GM21447 (cell line): ENCODE data around the gene PRKN.

Experiments used
- ATAC-seq: cut with Tn5 transposase; IDR thresholded peaks from one replicate; pipeline ENCODE4 v1.9.1; 2021; ENCODE audit not compliant: unreplicated experiment

PRKN gene

DNA sequence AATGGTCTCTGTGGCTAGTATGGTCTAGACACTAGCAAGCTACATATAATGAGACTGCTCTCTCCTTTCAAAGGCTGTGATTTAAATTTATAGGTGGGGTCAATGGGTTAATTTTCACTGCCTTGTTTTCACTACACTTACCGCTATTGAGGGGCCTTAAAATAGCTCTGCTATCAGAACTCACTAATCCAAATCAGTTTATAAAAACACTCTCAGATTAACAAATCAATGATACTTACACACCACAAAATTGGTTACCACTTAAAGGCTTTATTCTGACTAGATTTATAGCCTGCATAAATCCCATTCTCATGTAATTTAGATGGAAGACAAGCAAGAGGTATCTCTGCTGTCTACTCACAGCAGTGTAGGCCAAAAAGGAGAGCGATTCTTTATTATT is 1140.7 kb downstream of the PRKN start:
- no peak for ATAC-seq

- no peak for ATAC-seq
These were observed 1142.8 kb downstream of the PRKN start for GRCh38 chr6:161584621-161585340.

DNA sequence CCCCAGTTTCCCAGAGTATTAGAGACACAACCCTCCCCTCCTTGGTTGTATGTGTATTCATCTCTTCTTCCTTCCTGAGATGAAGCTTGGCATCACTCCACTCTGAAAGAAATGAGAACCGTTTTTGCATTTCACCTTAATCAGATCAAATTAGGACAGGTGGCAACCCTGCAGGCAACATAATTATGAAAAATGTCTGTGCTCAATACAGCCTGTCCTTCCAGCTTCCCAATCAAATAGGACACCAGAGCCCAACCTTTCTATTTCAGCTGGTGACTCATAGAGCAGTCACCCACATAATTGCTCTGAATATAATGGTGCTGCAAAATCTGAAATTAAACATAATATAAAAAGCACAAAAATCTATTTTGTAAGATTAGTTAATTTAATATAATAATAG is 1143.5 kb downstream of the PRKN start:
- no peak for ATAC-seq

DNA sequence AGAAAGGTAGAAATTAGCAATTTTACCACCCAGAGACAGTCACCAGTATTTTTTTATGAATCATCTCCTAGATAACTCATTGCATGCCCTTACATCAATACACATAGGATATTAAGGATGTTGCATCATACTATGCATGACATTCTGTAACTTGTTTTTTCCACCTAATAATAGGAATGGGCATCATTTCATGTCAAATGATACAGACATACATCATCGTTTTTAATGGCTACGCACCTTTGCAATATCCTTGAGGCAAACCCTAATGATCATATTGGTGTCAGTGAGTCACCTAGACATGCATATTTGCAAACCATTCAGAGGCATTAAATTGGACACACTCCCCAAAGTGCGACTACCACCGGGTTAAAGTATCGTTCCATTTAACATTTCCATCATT is 1144.0 kb downstream of the PRKN start:
- ATAC-seq: no peak

DNA sequence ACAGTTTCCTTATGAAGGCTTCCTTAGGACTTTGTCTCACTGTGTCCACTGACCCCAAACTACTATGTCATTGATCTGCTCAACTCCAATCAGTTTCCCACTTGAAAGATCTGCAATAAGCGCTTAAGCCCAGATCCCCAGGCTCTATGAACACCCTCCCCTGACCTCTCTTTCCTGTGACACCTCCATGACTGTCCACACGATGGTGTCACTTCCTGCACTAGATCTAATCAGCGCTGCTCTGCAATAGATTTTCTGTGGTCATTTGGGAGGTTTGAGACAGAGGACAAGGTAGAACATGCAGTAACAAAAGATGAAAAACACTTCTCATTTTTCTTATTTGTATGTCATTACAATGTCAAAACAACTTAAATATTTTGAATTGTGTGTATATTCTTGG is 1149.1 kb downstream of the PRKN start:
- ATAC-seq: no peak

DNA sequence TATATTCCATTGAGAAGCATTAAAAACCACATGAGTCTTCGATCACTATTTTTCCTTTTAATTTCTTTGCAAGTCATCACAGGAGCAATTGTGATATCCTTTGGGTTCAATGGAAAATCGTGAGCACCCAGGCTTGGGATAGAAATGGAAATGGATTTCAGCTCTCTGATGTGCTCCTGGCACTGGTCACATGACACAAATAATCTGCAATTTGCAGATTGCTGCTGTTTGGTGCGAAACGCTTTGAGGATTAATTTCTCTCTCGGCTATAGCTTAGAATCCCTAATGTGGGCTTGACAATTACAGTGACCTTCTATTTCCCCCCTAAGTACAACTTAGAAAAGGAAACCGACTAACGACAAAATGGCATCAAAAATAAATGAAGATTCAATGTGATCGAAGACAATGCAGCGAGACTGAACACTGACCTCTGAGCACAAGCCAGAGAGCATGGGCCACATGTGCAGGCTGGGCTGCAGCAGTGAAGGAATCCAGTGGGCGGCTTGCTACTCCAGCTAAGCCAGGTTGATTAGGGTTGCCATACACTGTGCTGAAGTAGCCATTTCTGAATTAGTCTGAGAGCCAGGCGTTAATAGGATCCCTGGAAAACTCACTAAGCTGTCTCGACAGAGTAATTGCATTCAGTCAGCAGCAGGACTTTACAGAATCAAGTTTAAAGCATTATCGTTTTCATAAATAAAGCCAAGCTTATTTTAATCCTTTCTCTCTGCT is 1151.9 kb downstream of the PRKN start:
- no peak for ATAC-seq

DNA sequence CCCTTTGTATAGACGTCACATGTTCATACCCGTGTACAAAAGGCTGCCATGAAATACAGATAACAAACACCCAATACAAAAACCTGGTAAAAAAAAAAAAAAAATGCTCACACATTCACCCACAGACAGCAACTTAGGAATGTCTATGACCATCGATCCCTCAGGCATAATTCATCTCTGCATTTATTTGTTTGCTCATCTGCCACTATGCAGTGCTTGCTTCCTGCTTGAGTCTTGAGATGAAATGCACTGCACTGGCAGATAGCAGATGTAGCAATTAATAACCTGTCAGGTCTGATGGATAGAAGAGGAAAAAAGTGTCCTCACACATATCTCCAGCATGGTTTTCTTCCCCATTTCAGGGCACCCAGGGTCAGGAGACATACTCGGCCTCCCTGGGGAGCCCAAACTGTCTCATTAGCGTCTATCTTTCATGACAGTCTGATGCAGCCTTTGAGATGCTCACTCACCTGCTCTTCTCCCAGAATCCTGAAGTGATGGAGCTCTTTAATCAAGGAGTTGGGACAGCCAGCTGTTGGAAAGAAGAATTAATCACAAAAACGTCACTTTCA is 1158.6 kb downstream of the PRKN start:
- no peak for ATAC-seq

DNA sequence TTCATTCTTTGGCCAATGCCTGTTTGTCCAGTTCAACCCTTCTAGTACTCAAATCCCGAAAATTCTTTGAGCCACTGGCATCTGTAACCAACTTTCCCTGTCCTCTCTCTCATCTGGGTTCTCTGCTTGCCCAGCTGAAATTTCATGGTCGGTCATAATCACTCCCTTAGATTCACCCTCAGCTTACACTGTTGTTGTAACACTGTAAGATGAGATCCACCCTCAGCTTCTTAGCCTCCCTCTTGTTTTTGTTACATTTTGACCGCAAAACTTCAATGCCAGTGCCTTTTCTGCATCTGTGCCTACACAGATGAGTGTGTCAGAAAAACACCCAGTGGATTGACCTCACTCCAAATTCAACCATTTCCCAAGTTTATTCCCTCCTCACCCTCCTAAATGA is 1162.6 kb downstream of the PRKN start:
- ATAC-seq: no peak

DNA sequence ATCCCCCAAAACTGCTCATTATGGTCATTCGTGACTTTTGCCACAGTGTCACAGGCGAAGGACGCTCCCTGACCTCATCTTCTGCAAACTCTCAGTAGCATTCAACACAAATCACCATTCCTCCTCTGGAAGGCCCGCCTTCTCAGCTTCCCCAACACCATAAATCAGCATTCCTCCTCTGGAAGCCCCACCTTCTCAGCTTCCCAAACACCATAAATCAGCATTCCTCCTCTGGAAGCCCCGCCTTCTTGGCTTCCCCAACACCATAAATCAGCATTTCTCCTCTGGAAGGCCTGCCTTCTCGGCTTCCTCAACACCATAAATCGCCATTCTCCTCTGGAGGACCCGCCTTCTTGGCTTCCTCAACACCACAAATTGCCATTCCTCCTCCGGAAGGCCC is 1165.7 kb downstream of the PRKN start:
- ATAC-seq: no peak

DNA sequence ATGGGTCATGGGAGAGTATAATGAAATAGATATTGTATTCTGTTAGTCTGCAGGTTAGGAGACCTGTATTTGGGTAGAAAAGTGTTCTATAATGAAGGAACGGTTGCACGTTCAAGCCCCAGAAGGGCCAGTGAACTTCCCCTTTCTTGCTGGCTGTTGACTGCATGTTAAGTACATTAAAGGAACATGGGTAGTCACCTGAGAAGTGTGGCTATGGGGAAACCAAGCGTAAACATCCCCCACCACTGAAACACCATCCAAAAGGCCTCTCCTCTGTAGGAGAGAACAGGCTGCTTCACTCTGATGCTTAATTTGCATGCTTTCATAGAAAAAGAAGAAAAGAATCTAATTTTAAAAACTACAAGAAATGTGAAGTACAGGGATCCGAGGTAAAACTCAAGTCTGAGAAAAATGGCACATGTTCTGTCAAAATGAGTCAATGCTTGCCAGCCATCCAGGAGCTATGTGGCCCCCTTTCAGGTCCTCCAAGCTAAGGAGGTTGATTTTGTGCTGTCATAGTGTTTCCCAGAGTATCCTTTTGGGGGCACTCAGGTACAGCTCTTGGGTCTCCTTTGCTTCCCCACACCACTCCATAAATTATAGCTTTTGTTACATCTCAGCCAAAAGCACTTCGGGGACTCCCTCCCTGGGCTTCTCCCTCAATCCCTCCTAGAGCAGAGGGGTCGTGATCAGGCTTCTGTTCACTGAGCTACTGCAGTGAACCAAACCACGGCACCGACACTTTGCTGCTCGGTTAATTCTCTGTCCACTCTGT is 1170.0 kb downstream of the PRKN start:
- ATAC-seq: no peak

DNA sequence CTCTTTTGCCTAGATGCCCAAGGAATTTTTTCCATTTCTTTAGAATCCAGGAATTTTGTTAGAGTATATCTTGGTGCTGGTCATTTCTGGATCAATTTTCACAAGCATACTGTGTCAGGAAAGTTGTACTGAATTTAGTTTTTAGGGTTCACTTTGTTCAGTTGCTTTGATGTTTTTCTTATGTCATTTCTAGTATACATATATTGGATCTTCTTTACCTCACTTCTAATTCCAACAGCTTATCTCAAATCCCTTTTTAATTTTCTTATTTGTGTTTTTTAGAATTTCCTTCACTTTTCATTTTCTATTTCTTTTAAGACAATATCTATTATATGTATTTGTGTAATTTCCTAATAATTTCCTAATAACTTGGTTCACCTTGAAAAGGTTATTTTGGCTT is 1172.7 kb downstream of the PRKN start:
- ATAC-seq: no peak

GRCh38 chr6:161549977-161550655 is 1177.5 kb downstream of the PRKN start:
- ATAC-seq: no peak

DNA sequence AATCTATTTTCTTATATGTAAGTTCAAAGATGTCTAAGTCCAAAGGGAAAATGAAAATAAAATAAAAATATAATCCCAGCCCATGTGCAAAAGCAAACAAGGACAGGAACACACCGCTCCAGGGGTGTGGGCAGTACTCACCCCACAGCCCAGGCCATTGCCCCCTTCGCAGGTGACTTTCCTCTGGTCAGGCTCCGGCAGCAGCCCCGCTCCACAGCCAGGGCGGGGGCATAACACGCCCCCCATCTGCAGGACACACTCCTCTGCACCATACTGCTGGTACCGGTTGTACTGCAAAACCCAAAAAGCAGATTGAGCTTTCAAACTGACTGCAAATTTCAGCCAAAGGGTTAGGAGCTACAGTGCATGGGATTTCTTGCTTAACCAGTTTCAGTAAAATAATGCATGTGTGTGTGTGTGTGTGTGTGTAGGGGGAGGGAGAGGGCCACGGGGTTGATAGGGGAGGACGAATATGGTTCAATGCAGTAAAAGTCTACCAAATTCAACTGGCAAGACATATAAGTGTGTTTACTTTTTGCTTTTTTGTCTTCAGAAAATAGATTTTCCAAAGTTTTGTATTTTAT is 1178.8 kb downstream of the PRKN start:
- ATAC-seq: no peak

GRCh38 chr6:161547617-161548016 is 1179.9 kb downstream of the PRKN start:
- ATAC-seq: no peak

- no peak for ATAC-seq
These were observed 1180.9 kb downstream of the PRKN start for GRCh38 chr6:161546632-161547031.

GRCh38 chr6:161545741-161546140 is 1181.8 kb downstream of the PRKN start:
- no peak for ATAC-seq

GRCh38 chr6:161544801-161545480 is 1182.6 kb downstream of the PRKN start:
- no peak for ATAC-seq

DNA sequence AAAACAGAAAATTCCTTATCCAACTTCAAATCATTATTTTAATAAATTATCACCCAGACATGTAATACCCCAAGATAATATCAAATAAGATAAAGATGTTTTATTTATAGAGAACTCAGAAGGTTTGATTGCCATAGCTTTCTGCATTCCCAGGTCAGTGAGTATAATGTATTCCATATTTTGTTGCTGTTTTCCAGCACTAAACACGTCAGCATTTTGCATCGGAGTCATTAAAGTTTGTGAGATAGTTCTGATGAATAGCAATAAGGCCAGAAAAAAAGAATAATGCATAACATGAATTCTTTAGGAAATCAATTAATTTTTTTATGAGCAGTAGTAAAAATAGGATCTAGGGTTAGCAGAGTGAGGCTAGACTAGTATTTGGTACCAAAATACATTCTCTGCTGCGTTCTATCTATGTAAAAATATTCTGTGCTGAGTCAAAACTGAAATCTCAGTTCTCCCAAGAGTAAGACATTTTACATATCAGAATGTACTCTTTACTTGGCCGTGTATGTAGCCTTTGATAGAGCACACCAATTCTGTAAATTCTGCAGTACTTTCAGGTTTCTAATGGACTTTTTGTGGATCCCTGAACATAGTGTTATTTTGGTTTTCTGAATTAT is 1183.8 kb downstream of the PRKN start:
- ATAC-seq: peak; percentile 74

DNA sequence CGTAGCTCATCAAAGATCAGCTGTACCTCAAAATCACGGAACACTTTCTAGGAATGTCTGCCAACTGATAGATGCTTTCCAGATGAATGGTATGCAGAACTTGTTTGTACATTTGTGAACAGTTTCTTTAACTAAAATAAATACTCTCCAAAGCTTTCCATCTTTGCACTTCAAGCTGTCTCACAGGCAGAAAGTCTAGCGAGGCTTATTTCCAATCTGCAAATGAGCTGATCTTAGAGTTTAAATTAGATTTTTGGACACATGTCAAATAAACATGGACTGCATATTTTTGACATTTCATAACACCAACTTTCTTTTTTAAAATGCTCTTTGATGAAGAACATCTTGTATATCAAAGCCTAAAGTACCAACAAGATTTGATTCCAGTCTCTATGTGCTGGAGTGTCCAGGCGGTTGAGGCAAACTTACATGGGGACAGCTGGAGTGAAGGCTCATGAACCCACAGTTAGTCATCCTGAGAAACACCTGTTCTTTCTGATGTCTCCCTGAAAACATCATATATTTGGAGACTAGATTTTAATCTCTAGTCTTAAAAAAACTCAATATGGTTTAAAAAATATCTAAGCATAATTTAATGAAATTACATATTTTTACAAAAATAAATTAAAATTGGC is 1185.1 kb downstream of the PRKN start:
- ATAC-seq: no peak
